K562 (cell line): ENCODE data around the gene MT1M. TPM values are rescaled to one million over a fixed set of nuclear protein-coding genes. Genes with fewer than 3 reads are reported as not detected.

Source experiments
- BDP1 ChIP-seq: IDR thresholded peaks from 3 replicates; pipeline ENCODE4 v1.6.1; 2011; ENCODE audit not compliant: insufficient read length, insufficient read depth
- CREB5 ChIP-seq: fragments of 250-450 bp; sonication (Bioruptor Pico); IDR thresholded peaks from 2 replicates; pipeline ENCODE4 v1.5.0; 2020; ENCODE audit warnings: mild to moderate bottlenecking
- CSDE1 ChIP-seq, 2 experiments: fragments of 450-650 bp; IDR thresholded peaks; 2 replicates each; pipeline ENCODE4 v1.6.1; 2016; ENCODE audit warnings: mild to moderate bottlenecking in 1 of 2
- DDX20 ChIP-seq: fragments of 450-650 bp; IDR thresholded peaks from 2 replicates; pipeline ENCODE4 v1.6.1; 2016; ENCODE audit warnings: missing genetic modification characterization, low read depth, mild to moderate bottlenecking, missing compliant biosample characterization, moderate library complexity
- E2F1 ChIP-seq: sonication (generic); formaldehyde crosslinking; IDR thresholded peaks from 2 replicates; pipeline ENCODE4 v1.8.1; 2023; ENCODE audit warnings: mild to moderate bottlenecking, missing genetic modification reagents, moderate library complexity
- ETV1 ChIP-seq: fragments of 450-650 bp; conservative IDR thresholded peaks from 2 replicates; pipeline ENCODE4 v1.6.1; 2016; ENCODE audit warnings: missing genetic modification characterization, control low read depth, low read depth, missing compliant biosample characterization
- FOXA3 ChIP-seq, 2 experiments: fragments of 450-650 bp in 1 of 2; sonication (generic) in 1 of 2; formaldehyde crosslinking; IDR thresholded peaks in 1 of 2; conservative IDR thresholded peaks in 1 of 2; 2 replicates each; pipeline versions ENCODE4 v1.4.0 to v1.8.0; 2020 to 2022; ENCODE audit warnings: mild to moderate bottlenecking in 2 of 2, missing genetic modification reagents in 1 of 2
- FOXP4 ChIP-seq: sonication (generic); formaldehyde crosslinking; IDR thresholded peaks from 2 replicates; pipeline ENCODE4 v1.8.0; 2022; ENCODE audit warnings: mild to moderate bottlenecking, missing genetic modification reagents, borderline replicate concordance
- GABPA ChIP-seq: fragments of 200-800 bp; sonication (Bioruptor generic); conservative IDR thresholded peaks from 2 replicates; pipeline ENCODE4 v1.6.1; 2016; ENCODE audit warnings: low read depth, missing genetic modification characterization, missing compliant biosample characterization
- GATAD2B ChIP-seq: fragments of 450-650 bp; IDR thresholded peaks from 2 replicates; pipeline ENCODE4 v1.6.1; 2017; ENCODE audit warnings: mild to moderate bottlenecking, borderline replicate concordance
- IRF9 ChIP-seq: fragments of 450-650 bp; IDR thresholded peaks from 2 replicates; pipeline ENCODE4 v1.6.1; 2016; ENCODE audit warnings: missing biosample characterization, missing genetic modification characterization
- MYBL2 ChIP-seq, 2 experiments: fragments of 450-650 bp in 1 of 2; sonication (generic) in 1 of 2; formaldehyde crosslinking in 1 of 2; IDR thresholded peaks; 2 replicates each; pipeline versions ENCODE4 v1.6.1 to v1.8.1; 2017 to 2022; ENCODE audit warnings: borderline replicate concordance in 1 of 2, inconsistent platforms in 1 of 2, low read depth in 1 of 2, mild to moderate bottlenecking in 1 of 2, missing genetic modification reagents in 1 of 2, moderate library complexity in 1 of 2
- POLR2AphosphoS2 ChIP-seq: IDR thresholded peaks from 2 replicates; pipeline ENCODE4 v1.6.1; 2012; ENCODE audit warnings: low read length, improper control_type of control experiment
- PURB ChIP-seq: sonication (generic); formaldehyde crosslinking; IDR thresholded peaks from 2 replicates; pipeline ENCODE4 v1.9.0; 2021; ENCODE audit warnings: low read depth, mild to moderate bottlenecking, missing genetic modification reagents
- SMAD2 ChIP-seq: fragments of 150-350 bp; IDR thresholded peaks from 2 replicates; pipeline ENCODE4 v1.6.1; 2014; ENCODE audit warnings: low read depth, mild to moderate bottlenecking, low read length
- SNIP1 ChIP-seq: fragments of 450-650 bp; IDR thresholded peaks from 2 replicates; pipeline ENCODE4 v1.7.1; 2017; ENCODE audit warnings: low read depth, mild to moderate bottlenecking
- SOX6 ChIP-seq: fragments of 450-650 bp; IDR thresholded peaks from 2 replicates; pipeline ENCODE4 v1.6.1; 2014; ENCODE audit warnings: mild to moderate bottlenecking
- SREBF2 ChIP-seq: sonication (generic); formaldehyde crosslinking; IDR thresholded peaks from 2 replicates; pipeline ENCODE4 v1.4.0; 2020; ENCODE audit warnings: mild to moderate bottlenecking, missing genetic modification reagents
- TCF15 ChIP-seq: fragments of 250-450 bp; sonication (Bioruptor Pico); IDR thresholded peaks from 2 replicates; pipeline ENCODE4 v1.8.0; 2022; ENCODE audit warnings: moderate library complexity, mild to moderate bottlenecking, inconsistent platforms
- THRA ChIP-seq: fragments of 450-650 bp; IDR thresholded peaks from 2 replicates; pipeline ENCODE4 v1.6.1; 2017; ENCODE audit warnings: mild to moderate bottlenecking, moderate library complexity
- TRIM28 ChIP-seq: fragments of 450-650 bp; IDR thresholded peaks from 2 replicates; pipeline ENCODE4 v1.6.1; 2017
- ZNF79 ChIP-seq: fragments of 250-450 bp; sonication (Bioruptor Pico); IDR thresholded peaks from 2 replicates; pipeline ENCODE4 v1.4.0; 2020; ENCODE audit warnings: low read depth, mild to moderate bottlenecking, moderate library complexity
- polyA plus RNA-seq, 8 experiments: library from polyadenylated mRNA; depleted of rRNA in 4 of 8; stranded (reverse) in 5 of 8; unstranded in 3 of 8; fragments of >200 nt; fragmentation: Nextera tagmentation in 2 of 8; fragmentation: Illumina TruSeq in 1 of 8; extraction: Ambion mirVana in 2 of 8; extraction: Trizol in 1 of 8; gene quantifications; 2 replicates each; pipeline versions ENCODE4 v1.2.1 to v1.2.3, GENCODE V29; 2011 to 2014; ENCODE audit warnings: inconsistent platforms in 1 of 8, missing spikeins in 1 of 8
- total RNA-seq, 7 experiments: library from RNA; depleted of rRNA in 6 of 7; stranded (reverse); fragments of >200 nt in 6 of 7; fragmentation: Illumina TruSeq in 2 of 7; extraction: Trizol in 2 of 7; gene quantifications; 2 replicates each; pipeline versions ENCODE4 v1.2.1 to v1.2.3, GENCODE V29; 2011 to 2021; ENCODE audit warnings: low replicate concordance in 1 of 7

Gene MT1M
- total and polyA plus RNA-seq, 9 of the 15 experiments (the other 6 are each of a cell fraction or from before 2014, with no cell fraction given) = not detected

- no peak for TF ChIP-seq FOXP4 (CRISPR knock-in tag)
- TF ChIP-seq DDX20 = no peak
- no peak for TF ChIP-seq IRF9
- no peak for TF ChIP-seq SMAD2
- no peak for TF ChIP-seq BDP1
- no peak for TF ChIP-seq CSDE1 (IDR thresholded peaks at IDR 0.05)
- no peak for TF ChIP-seq POLR2AphosphoS2
- TF ChIP-seq GABPA = 0 out of 2 replicates have a peak, but pooled peaks have one; percentile 31
- TF ChIP-seq FOXA3 (CRISPR knock-in tag; conservative IDR thresholded peaks at IDR 0.05 in 1 of 2, IDR thresholded peaks at IDR 0.05 in 1 of 2) = no peak
- TF ChIP-seq SOX6 = no peak
- no peak for TF ChIP-seq TCF15
- no peak for TF ChIP-seq PURB (CRISPR knock-in tag)
- no peak for TF ChIP-seq GATAD2B
- TF ChIP-seq ETV1 (tag) = peak; percentile 39; the same call in 1 of the 2 replicates
- TF ChIP-seq ZNF79 (CRISPR knock-in tag) = no peak
- TF ChIP-seq MYBL2 (IDR thresholded peaks at IDR 0.05; ENCODE audit: low read depth) = no peak
- no peak for TF ChIP-seq MYBL2 (CRISPR knock-in tag; IDR thresholded peaks at IDR 0.05; ENCODE audit: borderline replicate concordance)
- TF ChIP-seq THRA = no peak
- no peak for TF ChIP-seq TRIM28
- TF ChIP-seq E2F1 = no peak
- no peak for TF ChIP-seq SREBF2 (CRISPR knock-in tag)
- TF ChIP-seq CREB5 (CRISPR knock-in tag) = no peak
- TF ChIP-seq SNIP1 = no peak
Observed at GRCh38 chr16:56607109-56607618, 25.3 kb upstream of the MT1M start (continued).
